ENCODE measurements around the gene DNAJB2.

- no peak for TF ChIP-seq GATA2 (IDR thresholded peaks at IDR 0.05; ENCODE audit: low read depth, low read length)
- no peak for TF ChIP-seq GATA3 (IDR thresholded peaks at IDR 0.05; ENCODE audit: low read depth, low read length)
Measured at GRCh38 chr2:219308142-219309101, 29.3 kb downstream of the DNAJB2 start.

Measured in SH-SY5Y (cell line).